Right renal cortex interstitium (tissue), 3 donors: Measurements from ENCODE around the gene OPRL1. TPM values are rescaled to one million over a fixed set of nuclear protein-coding genes. Genes with fewer than 3 reads are reported as not detected.

ENCODE experiments used
- DNase-seq, 3 donors: peaks; one replicate each; pipeline ENCODE4 v3.0.0-alpha.2; 2013; ENCODE audit warnings: low read depth in 3 of 3, low spot score in 2 of 3
- polyA plus RNA-seq, 3 donors: library from polyadenylated mRNA; unstranded; fragments of 120-200 nt; gene quantifications; one replicate each; pipeline ENCODE4 v1.2.1, GENCODE V29; 2013; ENCODE audit not compliant: insufficient read length in 3 of 3

The OPRL1 gene
- polyA plus RNA-seq, 3 donors = 0.67 to 1.1 (median 0.69) TPM

GRCh38 chr20:64138276-64138815 is 58.5 kb downstream of the OPRL1 start:
- DNase-seq = no peak

- DNase-seq = no peak
Observed at GRCh38 chr20:64139199-64140060, 59.5 kb downstream of the OPRL1 start.

- DNase-seq = no peak
Observed at GRCh38 chr20:64140061-64140931, 60.4 kb downstream of the OPRL1 start.

- DNase-seq = no peak
Observed at GRCh38 chr20:64140956-64141355, 61.1 kb downstream of the OPRL1 start.

- DNase-seq = no peak
Observed at GRCh38 chr20:64142590-64142989, 62.7 kb downstream of the OPRL1 start.

- DNase-seq = no peak
Observed at GRCh38 chr20:64143018-64143801, 63.3 kb downstream of the OPRL1 start.

GRCh38 chr20:64144144-64144912 is 64.4 kb downstream of the OPRL1 start:
- DNase-seq = no peak

- no peak for DNase-seq
Observed at GRCh38 chr20:64145458-64146300, 65.8 kb downstream of the OPRL1 start.

- no peak for DNase-seq
Observed at GRCh38 chr20:64146301-64146935, 66.5 kb downstream of the OPRL1 start.

GRCh38 chr20:64146936-64147477 is 67.1 kb downstream of the OPRL1 start:
- DNase-seq = no peak

GRCh38 chr20:64148581-64148980 is 68.7 kb downstream of the OPRL1 start:
- no peak for DNase-seq

- DNase-seq = no peak
Observed at GRCh38 chr20:64149141-64149540, 69.3 kb downstream of the OPRL1 start.

- DNase-seq = no peak
Observed at GRCh38 chr20:64149809-64150560, 70.1 kb downstream of the OPRL1 start.
